PC-3 (cell line): ENCODE measurements around the gene SPAG7. TPM values are rescaled to one million over a fixed set of nuclear protein-coding genes. Genes with fewer than 3 reads are reported as not detected.

Experiments
- ATAC-seq: fragments of 200-7000 bp; cut with Tn5 transposase; 2 replicates; pipeline ENCODE4 v1.9.1; 2020; ENCODE audit warnings: mild to moderate bottlenecking, moderate library complexity
- BruUV-seq: library from RNA; stranded (reverse); fragments of 400-500 nt; replicated peaks from 2 replicates; lab custom pipeline; 2021; lab: Mats Ljungman, UMichigan
- CTCF ChIA-PET: fragments of 300-600 bp; sonication (Branson Sonifier 250); formaldehyde crosslinking; loops from one replicate; lab custom pipeline; 2022; ENCODE audit warnings: antibody characterized with exemption; lab: Charles Lee
- POLR2A ChIA-PET: fragments of 300-600 bp; sonication (Branson Sonifier 250); formaldehyde crosslinking; loops from one replicate; lab custom pipeline; 2022; ENCODE audit warnings: antibody characterized with exemption; ENCODE audit not compliant: unreplicated experiment; lab: Charles Lee
- DNase-seq: peaks from one replicate; pipeline ENCODE4 v3.0.0-alpha.2; 2015
- H2AFZ ChIP-seq: fragments of 300-600 bp; sonication (generic); 2 replicates; pipeline ENCODE4 v1.6.0; 2016; ENCODE audit warnings: antibody characterized with exemption, low read length
- H3F3A ChIP-seq: fragments of 300-600 bp; sonication (generic); one replicate; pipeline ENCODE4 v1.6.0; 2017; ENCODE audit warnings: antibody characterized with exemption, low read length, control low read depth, mild to moderate bottlenecking; ENCODE audit not compliant: unreplicated experiment
- H3K27ac ChIP-seq: fragments of 300-600 bp; sonication (generic); 2 replicates; pipeline ENCODE4 v1.5.1; 2016; ENCODE audit warnings: mild to moderate bottlenecking, low read length
- H3K27me3 ChIP-seq: fragments of 300-600 bp; sonication (generic); 2 replicates; pipeline ENCODE4 v1.6.1; 2016; ENCODE audit warnings: low read length, mixed read lengths
- H3K36me3 ChIP-seq: fragments of 300-600 bp; sonication (generic); 2 replicates; pipeline ENCODE4 v1.6.1; 2016; ENCODE audit warnings: low read depth, mixed run types, low read length, mixed read lengths
- H3K4me1 ChIP-seq: fragments of 300-600 bp; sonication (generic); 2 replicates; pipeline ENCODE4 v1.5.1; 2016; ENCODE audit warnings: low read length; ENCODE audit not compliant: insufficient read depth
- H3K4me2 ChIP-seq: fragments of 300-600 bp; sonication (generic); 2 replicates; pipeline ENCODE4 v1.6.0; 2016; ENCODE audit warnings: low read length
- H3K4me3 ChIP-seq: fragments of 300-600 bp; sonication (generic); 2 replicates; pipeline ENCODE4 v1.5.1; 2016; ENCODE audit warnings: mild to moderate bottlenecking, low read length, mixed read lengths
- H3K79me2 ChIP-seq: fragments of 300-600 bp; sonication (generic); 2 replicates; pipeline ENCODE4 v1.6.1; 2017; ENCODE audit warnings: low read length, mixed read lengths
- H3K9ac ChIP-seq: fragments of 300-600 bp; sonication (generic); 2 replicates; pipeline ENCODE4 v1.6.0; 2016; ENCODE audit warnings: mild to moderate bottlenecking, low read length
- H3K9me2 ChIP-seq: fragments of 300-600 bp; sonication (generic); replicated peaks from 2 replicates; pipeline ENCODE4 v1.6.1; 2016; ENCODE audit warnings: mixed run types, low read length, mixed read lengths
- H3K9me3 ChIP-seq: fragments of 300-600 bp; sonication (generic); 2 replicates; pipeline ENCODE4 v1.6.1; 2016; ENCODE audit warnings: low read length, mixed read lengths
- H4K20me1 ChIP-seq: fragments of 300-600 bp; sonication (generic); 2 replicates; pipeline ENCODE4 v1.6.1; 2016; ENCODE audit warnings: low read length, mixed read lengths
- CTCF ChIP-seq: fragments of 300-600 bp; sonication (generic); conservative IDR thresholded peaks from 2 replicates; pipeline ENCODE4 v1.5.1; 2017; ENCODE audit warnings: antibody characterized with exemption, low read depth, mild to moderate bottlenecking, low read length
- EZH2 ChIP-seq: fragments of 300-600 bp; sonication (generic); IDR thresholded peaks from one replicate; pipeline ENCODE4 v1.6.1; 2017; ENCODE audit warnings: antibody characterized with exemption, mild to moderate bottlenecking, low read length; ENCODE audit not compliant: unreplicated experiment
- EZH2phosphoT487 ChIP-seq: fragments of 300-600 bp; sonication (generic); IDR thresholded peaks from 2 replicates; pipeline ENCODE4 v1.6.1; 2018; ENCODE audit warnings: mild to moderate bottlenecking, antibody characterized with exemption, low read length, borderline replicate concordance
- intact Hi-C: fragments of 100-400 bp; cut with micrococcal nuclease; formaldehyde crosslinking; loops from 2 replicates; pipeline ENCODE4 v1.9.0; 2023
- total RNA-seq: library from RNA; depleted of rRNA; stranded (reverse); fragments of >200 nt; gene quantifications from 2 replicates; pipeline ENCODE4 v1.2.3, GENCODE V29; 2014

SPAG7 gene
- total RNA-seq, 1 experiment from 2014 or later = 44.1 TPM

- Histone ChIP-seq H4K20me1 (peaks cover 3% of the 10 kb centered on the region), H3K9me2 (no peaks in the 10 kb centered on the region), H3K4me1 (peaks cover 23% of the 10 kb centered on the region), H3F3A (no peaks in the 10 kb centered on the region), H3K36me3 (peaks cover 18% of the 10 kb centered on the region; the same call in 1 of the 2 replicates), H3K27ac (peak overlapping the region; percentile 87), H3K9me3 (no peaks in the 10 kb centered on the region), H2AFZ (peak overlapping the region; percentile 76), H3K4me3 (peak overlapping the region; percentile 91), H3K9ac (peak overlapping the region; percentile 98), H3K79me2 (peaks cover 60% of the 10 kb centered on the region), H3K27me3 (no peaks in the 10 kb centered on the region), H3K4me2 (peak overlapping the region; percentile 97)
- ChIA-PET POLR2A (interaction anchor here (0.8 to 1.5 kb wide), 2 partner anchors 9 to 28 kb away, joined by 3 to 8 read pairs; partner anchors contain the start of genes PFN1 and SPAG7), CTCF (interaction anchor here (1.0 to 2.4 kb wide), 4 partner anchors 11 to 149 kb away, joined by 3 to 18 read pairs (median 4); no protein-coding TSS in a partner anchor)
- intact Hi-C loops = no loop called here
- no peak for DNase-seq
- no peak for ATAC-seq
- TF ChIP-seq EZH2phosphoT487 = no peak
- BruUV-seq = no TSS peak
Measured at GRCh38 chr17:4939546-4939795, 28.1 kb downstream of the SPAG7 start.

GRCh38 chr17:4938688-4939545 is 28.7 kb downstream of the SPAG7 start:
- Histone ChIP-seq H3K79me2 (peaks cover 55% of the 10 kb centered on the region), H3K9ac (peak overlapping the region; percentile 98), H3F3A (no peaks in the 10 kb centered on the region), H3K36me3 (peaks cover 14% of the 10 kb centered on the region; the same call in 1 of the 2 replicates), H3K9me3 (no peaks in the 10 kb centered on the region), H3K27ac (peak overlapping the region; percentile 87), H3K9me2 (no peaks in the 10 kb centered on the region), H3K4me3 (peak overlapping the region; percentile 91), H3K4me1 (peaks cover 22% of the 10 kb centered on the region), H2AFZ (peak overlapping the region; percentile 76), H3K4me2 (peak overlapping the region; percentile 97), H3K27me3 (no peaks in the 10 kb centered on the region), H4K20me1 (no peaks in the 10 kb centered on the region)
- TF ChIP-seq EZH2 = no peak
- no peak for TF ChIP-seq CTCF
- TF ChIP-seq EZH2phosphoT487 = no peak
- DNase-seq = no peak
- intact Hi-C loops = no loop called here
- ChIA-PET POLR2A (interaction anchor here (0.5 to 0.8 kb wide), 2 partner anchors 10 to 602 kb away, joined by 3 to 17 read pairs; partner anchors contain the start of gene PFN1), CTCF (interaction anchor here (1.1 to 2.4 kb wide), 3 partner anchors 11 to 148 kb away, joined by 3 to 18 read pairs (median 4); no protein-coding TSS in a partner anchor)
- no peak for ATAC-seq
- TSS peak; percentile 23 for BruUV-seq

GRCh38 chr17:4938069-4938491 is 29.5 kb downstream of the SPAG7 start:
- H3K79me2 ChIP-seq = peaks cover 46% of the 10 kb centered on the region
- no peak for TF ChIP-seq CTCF
- no peak for TF ChIP-seq EZH2phosphoT487
- no peak for TF ChIP-seq EZH2
- H3K4me1 ChIP-seq = peaks cover 22% of the 10 kb centered on the region
- ChIA-PET POLR2A (no interaction called here), CTCF (no interaction called here)
- H3K27ac ChIP-seq = no peak overlapping the region
- no peaks in the 10 kb centered on the region for H3F3A ChIP-seq
- no peak overlapping the region for H2AFZ ChIP-seq
- H3K4me2 ChIP-seq = peak overlapping the region; percentile 97
- BruUV-seq = no TSS peak
- ATAC-seq (no peak), DNase-seq (no peak)
- H3K36me3 ChIP-seq = peaks cover 10% of the 10 kb centered on the region; the same call in 1 of the 2 replicates
- peak overlapping the region; percentile 98; the same call in 1 of the 2 replicates for H3K9ac ChIP-seq
- H3K27me3 ChIP-seq = no peaks in the 10 kb centered on the region
- H3K9me2 ChIP-seq = no peaks in the 10 kb centered on the region
- H4K20me1 ChIP-seq = no peaks in the 10 kb centered on the region
- intact Hi-C loops = no loop called here
- no peaks in the 10 kb centered on the region for H3K9me3 ChIP-seq
- H3K4me3 ChIP-seq = peak overlapping the region; percentile 91
